GM23338 (cell line): ENCODE data around the gene C12orf60. TPM values are rescaled to one million over a fixed set of nuclear protein-coding genes. Genes with fewer than 3 reads are reported as not detected.

Experiments used
- ATAC-seq: fragments of 200-7000 bp; cut with Tn5 transposase; 3 replicates; pipeline ENCODE4 v1.9.1; 2020
- DNase-seq: peaks from one replicate; pipeline ENCODE4 v3.0.0-alpha.2; 2015; ENCODE audit warnings: low spot score
- H2AFZ ChIP-seq: fragments of 200-600 bp; sonication (generic); 2 replicates; pipeline ENCODE4 v1.8.0; 2016; ENCODE audit warnings: antibody characterized with exemption, mild to moderate bottlenecking, moderate library complexity
- H3F3A ChIP-seq: fragments of 200-600 bp; sonication (generic); replicated peaks from 2 replicates; pipeline ENCODE4 v1.8.0; 2017; ENCODE audit warnings: antibody characterized with exemption, mixed run types, low read depth
- H3K27ac ChIP-seq: fragments of 200-600 bp; sonication (generic); 2 replicates; pipeline ENCODE4 v1.6.1; 2016; ENCODE audit warnings: low read depth
- H3K27me3 ChIP-seq: fragments of 200-600 bp; sonication (generic); 2 replicates; pipeline ENCODE4 v1.8.0; 2016; ENCODE audit warnings: mild to moderate bottlenecking, mixed run types, moderate library complexity; ENCODE audit not compliant: insufficient read depth
- H3K36me3 ChIP-seq: fragments of 200-600 bp; sonication (generic); 2 replicates; pipeline ENCODE4 v1.8.0; 2016; ENCODE audit warnings: mild to moderate bottlenecking; ENCODE audit not compliant: insufficient read depth
- H3K4me1 ChIP-seq: fragments of 200-600 bp; sonication (generic); 2 replicates; pipeline ENCODE4 v1.8.0; 2016; ENCODE audit warnings: mild to moderate bottlenecking, moderate library complexity; ENCODE audit not compliant: insufficient read depth
- H3K4me2 ChIP-seq: fragments of 200-600 bp; sonication (generic); 2 replicates; pipeline ENCODE4 v1.7.1; 2017; ENCODE audit warnings: mixed run types
- H3K4me3 ChIP-seq: fragments of 200-600 bp; sonication (generic); 2 replicates; pipeline ENCODE4 v1.6.1; 2016; ENCODE audit warnings: mixed run types
- H3K79me2 ChIP-seq: fragments of 200-600 bp; sonication (generic); replicated peaks from 2 replicates; pipeline ENCODE4 v1.8.0; 2017; ENCODE audit warnings: mild to moderate bottlenecking; ENCODE audit not compliant: insufficient read depth
- H3K9me2 ChIP-seq: fragments of 200-600 bp; sonication (generic); 2 replicates; pipeline ENCODE4 v1.8.0; 2017; ENCODE audit not compliant: insufficient read depth
- H4K20me1 ChIP-seq: fragments of 200-600 bp; sonication (generic); replicated peaks from 2 replicates; pipeline ENCODE4 v1.8.0; 2017; ENCODE audit warnings: mild to moderate bottlenecking; ENCODE audit not compliant: insufficient read depth
- H3K27ac Mint-ChIP-seq: 2 replicates; pipeline ENCODE4 v1.8.0; 2020; ENCODE audit warnings: inconsistent platforms, mild to moderate bottlenecking, moderate library complexity, mixed read lengths
- H3K27me3 Mint-ChIP-seq: 3 replicates; pipeline ENCODE4 v1.8.0; 2022; ENCODE audit warnings: low read depth, mild to moderate bottlenecking, moderate library complexity, mixed read lengths, inconsistent platforms; ENCODE audit not compliant: insufficient read depth, poor library complexity
- H3K36me3 Mint-ChIP-seq: 3 replicates; pipeline ENCODE4 v1.8.0; 2021; ENCODE audit warnings: low read depth, mild to moderate bottlenecking, inconsistent platforms, moderate library complexity, mixed read lengths
- H3K4me1 Mint-ChIP-seq: 3 replicates; pipeline ENCODE4 v1.8.0; 2020; ENCODE audit warnings: mild to moderate bottlenecking, inconsistent platforms, mixed read lengths
- H3K4me3 Mint-ChIP-seq: 3 replicates; pipeline ENCODE4 v1.8.0; 2021; ENCODE audit warnings: moderate library complexity, mild to moderate bottlenecking, inconsistent platforms, mixed read lengths
- H3K9me3 Mint-ChIP-seq: 3 replicates; pipeline ENCODE4 v1.8.0; 2020; ENCODE audit warnings: moderate library complexity, mild to moderate bottlenecking, inconsistent platforms, mixed read lengths
- CREB1 ChIP-seq: fragments of 250-450 bp; sonication (Bioruptor Pico); IDR thresholded peaks from 2 replicates; pipeline ENCODE4 v1.5.0; 2020; ENCODE audit warnings: low read depth, mild to moderate bottlenecking, moderate library complexity
- ETS1 ChIP-seq: IDR thresholded peaks from 2 replicates; pipeline ENCODE4 v1.6.1; 2016; ENCODE audit warnings: antibody characterized with exemption
- EZH2 ChIP-seq: fragments of 200-600 bp; sonication (generic); IDR thresholded peaks from one replicate; pipeline ENCODE4 v1.8.0; 2017; ENCODE audit warnings: antibody characterized with exemption, mild to moderate bottlenecking, low read depth; ENCODE audit not compliant: unreplicated experiment
- EZH2phosphoT487 ChIP-seq: fragments of 200-600 bp; sonication (generic); IDR thresholded peaks from one replicate; pipeline ENCODE4 v1.8.1; 2018; ENCODE audit warnings: antibody characterized with exemption; ENCODE audit not compliant: unreplicated experiment
- JUNB ChIP-seq: IDR thresholded peaks from one replicate; pipeline ENCODE4 v1.6.1; 2016; ENCODE audit warnings: antibody characterized with exemption; ENCODE audit not compliant: unreplicated experiment
- NANOG ChIP-seq: IDR thresholded peaks from 2 replicates; pipeline ENCODE4 v1.6.1; 2016; ENCODE audit warnings: antibody characterized with exemption, borderline replicate concordance
- POLR2AphosphoS5 ChIP-seq: IDR thresholded peaks from 2 replicates; pipeline ENCODE4 v1.6.1; 2016; ENCODE audit warnings: antibody characterized with exemption, low read depth
- REST ChIP-seq: IDR thresholded peaks from one replicate; pipeline ENCODE4 v1.6.1; 2018; ENCODE audit warnings: antibody characterized with exemption; ENCODE audit not compliant: unreplicated experiment
- STAT1 ChIP-seq: IDR thresholded peaks from one replicate; pipeline ENCODE4 v1.6.1; 2016; ENCODE audit warnings: antibody characterized with exemption; ENCODE audit not compliant: unreplicated experiment
- ZNF114 ChIP-seq: fragments of 250-450 bp; sonication (Bioruptor Pico); IDR thresholded peaks from 2 replicates; pipeline ENCODE4 v1.5.0; 2020; ENCODE audit warnings: mild to moderate bottlenecking, moderate library complexity
- ZNF331 ChIP-seq: fragments of 250-450 bp; sonication (Bioruptor Pico); IDR thresholded peaks from 2 replicates; pipeline ENCODE4 v1.5.0; 2020; ENCODE audit warnings: low read depth, mild to moderate bottlenecking, moderate library complexity
- ZNF462 ChIP-seq: fragments of 250-450 bp; sonication (Bioruptor Pico); IDR thresholded peaks from 2 replicates; pipeline ENCODE4 v1.5.0; 2020; ENCODE audit warnings: mild to moderate bottlenecking, moderate library complexity
- polyA plus RNA-seq: library from polyadenylated mRNA; unstranded; fragments of >200 nt; fragmentation: Nextera tagmentation; extraction: Ambion mirVana; gene quantifications from 2 replicates; pipeline ENCODE4 v1.2.1, GENCODE V29; 2016
- total RNA-seq: library from RNA; depleted of rRNA; stranded (reverse); fragments of >200 nt; shearing (Covaris generic); gene quantifications from 2 replicates; pipeline ENCODE4 v1.2.3, GENCODE V29; 2014
- TF ChIP-seq, protein P1 (sequence below), 2 experiments: fragments of 200-600 bp in 1 of 2; sonication (generic) in 1 of 2; conservative IDR thresholded peaks; 2 replicates each; pipeline versions ENCODE4 v1.5.1 to v1.6.1; 2016 to 2017; ENCODE audit warnings: antibody characterized with exemption in 2 of 2, low read depth in 2 of 2, mild to moderate bottlenecking in 2 of 2, moderate library complexity in 1 of 2

Gene C12orf60
- total and polyA plus RNA-seq, 2 experiments from 2014 or later, result 1.7 to 2.3 TPM

GRCh38 chr12:14780859-14781258 is 22.6 kb upstream of the C12orf60 start:
- Histone ChIP-seq H3K27ac (no peak overlapping the region), H4K20me1 (peaks cover 14% of the 10 kb centered on the region; the same call in 1 of the 2 replicates), H3K4me1 (peaks cover 17% of the 10 kb centered on the region), H3F3A (no peaks in the 10 kb centered on the region), H3K9me2 (no peaks in the 10 kb centered on the region), H3K4me3 (no peak overlapping the region), H3K4me2 (no peak overlapping the region), H2AFZ (no peak overlapping the region), H3K79me2 (peaks cover 2% of the 10 kb centered on the region; the same call in 1 of the 2 replicates), H3K27me3 (no peaks in the 10 kb centered on the region), H3K36me3 (no peaks in the 10 kb centered on the region)
- no peak for DNase-seq
- Mint-ChIP-seq H3K36me3 (no peaks in the 10 kb centered on the region), H3K9me3 (no peaks in the 10 kb centered on the region), H3K27me3 (peaks cover 2% of the 10 kb centered on the region), H3K27ac (no peak overlapping the region), H3K4me1 (peaks cover 20% of the 10 kb centered on the region), H3K4me3 (no peak overlapping the region)
- no peak for ATAC-seq
- TF ChIP-seq EZH2 (no peak), ZNF114 (CRISPR knock-in tag) (no peak), NANOG (no peak), ZNF331 (CRISPR knock-in tag) (no peak), ZNF462 (CRISPR knock-in tag) (no peak), STAT1 (no peak), JUNB (no peak), REST (no peak), EZH2phosphoT487 (no peak), POLR2AphosphoS5 (no peak), CREB1 (no peak), ETS1 (no peak)
- TF ChIP-seq, protein P1, sequence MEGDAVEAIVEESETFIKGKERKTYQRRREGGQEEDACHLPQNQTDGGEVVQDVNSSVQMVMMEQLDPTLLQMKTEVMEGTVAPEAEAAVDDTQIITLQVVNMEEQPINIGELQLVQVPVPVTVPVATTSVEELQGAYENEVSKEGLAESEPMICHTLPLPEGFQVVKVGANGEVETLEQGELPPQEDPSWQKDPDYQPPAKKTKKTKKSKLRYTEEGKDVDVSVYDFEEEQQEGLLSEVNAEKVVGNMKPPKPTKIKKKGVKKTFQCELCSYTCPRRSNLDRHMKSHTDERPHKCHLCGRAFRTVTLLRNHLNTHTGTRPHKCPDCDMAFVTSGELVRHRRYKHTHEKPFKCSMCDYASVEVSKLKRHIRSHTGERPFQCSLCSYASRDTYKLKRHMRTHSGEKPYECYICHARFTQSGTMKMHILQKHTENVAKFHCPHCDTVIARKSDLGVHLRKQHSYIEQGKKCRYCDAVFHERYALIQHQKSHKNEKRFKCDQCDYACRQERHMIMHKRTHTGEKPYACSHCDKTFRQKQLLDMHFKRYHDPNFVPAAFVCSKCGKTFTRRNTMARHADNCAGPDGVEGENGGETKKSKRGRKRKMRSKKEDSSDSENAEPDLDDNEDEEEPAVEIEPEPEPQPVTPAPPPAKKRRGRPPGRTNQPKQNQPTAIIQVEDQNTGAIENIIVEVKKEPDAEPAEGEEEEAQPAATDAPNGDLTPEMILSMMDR (conservative IDR thresholded peaks at IDR 0.05; ENCODE audit: low read depth in 2 of 2), result no peak
